Endothelial cell of umbilical vein (primary cell): ENCODE data around the gene SLC1A1. TPM values are rescaled to one million over a fixed set of nuclear protein-coding genes. Genes with fewer than 3 reads are reported as not detected.
A peak's percentile ranks its signal among the peaks of the same experiment; 100 is the strongest.

Experiments
- BruUV-seq: library from RNA; stranded (reverse); fragments of 400-500 nt; replicated peaks from 2 replicates; lab custom pipeline; 2021; lab: Mats Ljungman, UMichigan
- CTCF ChIA-PET: fragments of 300-600, 350-600 bp; sonication (Branson Sonifier 250); formaldehyde crosslinking; loops from one replicate; lab custom pipeline; 2021; ENCODE audit warnings: antibody characterized with exemption, inconsistent platforms; lab: Charles Lee
- POLR2A ChIA-PET: fragments of 300-600, 350-600 bp; sonication (Branson Sonifier 250); formaldehyde crosslinking; loops from one replicate; lab custom pipeline; 2021; ENCODE audit warnings: antibody characterized with exemption, inconsistent platforms; lab: Charles Lee
- DNase-seq: peaks from one replicate; pipeline ENCODE4 v3.0.0-alpha.2; 2011; ENCODE audit warnings: low read depth, low spot score
- FAIRE-seq: peaks from 2 replicates; lab custom pipeline; 2011; peaks lifted over from hg19 to GRCh38; lab: Jason Lieb, UNC
- H2AFZ ChIP-seq: 2 replicates; pipeline ENCODE4 v1.6.0; 2012; ENCODE audit warnings: low read depth, low read length, control low read depth, inconsistent platforms
- H3K27ac ChIP-seq: 2 replicates; pipeline ENCODE4 v1.5.1; 2011; ENCODE audit warnings: low read depth, mild to moderate bottlenecking, control low read depth, low read length, moderate library complexity; ENCODE audit not compliant: insufficient read depth
- H3K27me3 ChIP-seq, 2 experiments: 2 replicates each; pipeline versions ENCODE4 v1.6.0 to v1.6.1; 2011; ENCODE audit warnings: low read length in 2 of 2, mixed read lengths in 1 of 2; ENCODE audit not compliant: control insufficient read depth in 2 of 2, insufficient read depth in 2 of 2
- H3K36me3 ChIP-seq, 2 experiments: 2 replicates in 1 of 2; 3 replicates in 1 of 2; pipeline ENCODE4 v1.5.1; 2011; ENCODE audit warnings: low read length in 2 of 2, mild to moderate bottlenecking in 1 of 2, moderate library complexity in 1 of 2; ENCODE audit not compliant: control insufficient read depth in 2 of 2, insufficient read depth in 2 of 2; ENCODE audit errors: extremely low read depth in 1 of 2
- H3K4me1 ChIP-seq: 3 replicates; pipeline ENCODE4 v1.5.1; 2011; ENCODE audit warnings: mild to moderate bottlenecking, low read length; ENCODE audit not compliant: control insufficient read depth, insufficient read depth; ENCODE audit errors: extremely low read depth
- H3K4me2 ChIP-seq: 2 replicates; pipeline ENCODE4 v1.6.1; 2011; ENCODE audit warnings: low read length, control low read depth, mixed read lengths; ENCODE audit not compliant: insufficient read depth
- H3K4me3 ChIP-seq, 3 experiments: fragments of 200-600 bp in 1 of 3; sonication (generic), shearing (Covaris generic) in 1 of 3; replicated peaks in 1 of 3; 2 replicates each; pipeline ENCODE4 v1.5.1; 2011 to 2016; ENCODE audit warnings: control low read depth in 3 of 3, low read length in 3 of 3, mild to moderate bottlenecking in 2 of 3, inconsistent platforms in 1 of 3, low read depth in 1 of 3, moderate library complexity in 1 of 3; ENCODE audit not compliant: insufficient read depth in 1 of 3
- H3K79me2 ChIP-seq: 2 replicates; pipeline ENCODE4 v1.6.0; 2012; ENCODE audit warnings: low read length, inconsistent platforms; ENCODE audit not compliant: control insufficient read depth, insufficient read depth
- H3K9ac ChIP-seq: replicated peaks from 2 replicates; pipeline ENCODE3; 2011; ENCODE audit warnings: low read length, control low read depth; ENCODE audit not compliant: insufficient read depth; ENCODE audit errors: extremely low read depth
- H3K9me1 ChIP-seq: replicated peaks from 3 replicates; pipeline ENCODE4 v1.6.0; 2011; ENCODE audit warnings: mild to moderate bottlenecking, low read length; ENCODE audit not compliant: control insufficient read depth, insufficient read depth; ENCODE audit errors: extremely low read depth
- H3K9me3 ChIP-seq: replicated peaks from 2 replicates; pipeline ENCODE4 v1.5.1; 2012; ENCODE audit warnings: low read length, inconsistent platforms; ENCODE audit not compliant: control insufficient read depth, insufficient read depth
- H4K20me1 ChIP-seq: replicated peaks from 2 replicates; pipeline ENCODE3; 2011; ENCODE audit warnings: mild to moderate bottlenecking, low read length; ENCODE audit not compliant: control insufficient read depth, insufficient read depth; ENCODE audit errors: extremely low read depth
- CTCF ChIP-seq, 2 donors: IDR thresholded peaks; 1 replicate in 1 of 2; 2 replicates in 1 of 2; pipeline ENCODE4 v1.5.1; 2011; ENCODE audit warnings: low read length in 2 of 2, mild to moderate bottlenecking in 2 of 2, moderate library complexity in 2 of 2, control low read depth in 1 of 2, inconsistent platforms in 1 of 2, low read depth in 1 of 2; ENCODE audit not compliant: insufficient read depth in 1 of 2; ENCODE audit errors: extremely low read depth in 1 of 2
- EZH2 ChIP-seq: IDR thresholded peaks from 2 replicates; pipeline ENCODE4 v1.6.1; 2012; ENCODE audit warnings: borderline replicate concordance, low read depth, mild to moderate bottlenecking, moderate library complexity, low read length, inconsistent platforms; ENCODE audit not compliant: severe bottlenecking
- FOS ChIP-seq: IDR thresholded peaks from 2 replicates; pipeline ENCODE4 v1.6.1; 2011; ENCODE audit warnings: mild to moderate bottlenecking, low read length, moderate library complexity, borderline replicate concordance; ENCODE audit not compliant: insufficient read depth
- GATA2 ChIP-seq: IDR thresholded peaks from 2 replicates; pipeline ENCODE4 v1.7.0; 2011; ENCODE audit warnings: low read depth, mild to moderate bottlenecking, moderate library complexity, mixed read lengths, low read length; ENCODE audit not compliant: insufficient read length, insufficient read depth
- JUN ChIP-seq: IDR thresholded peaks from 2 replicates; pipeline ENCODE4 v1.6.1; 2011; ENCODE audit warnings: borderline replicate concordance, low read depth; ENCODE audit not compliant: insufficient read length, insufficient read depth
- MAX ChIP-seq: IDR thresholded peaks from 2 replicates; pipeline ENCODE4 v1.6.1; 2011; ENCODE audit not compliant: insufficient read depth, insufficient read length
- MYC ChIP-seq: IDR thresholded peaks from one replicate; pipeline ENCODE4 v1.6.1; 2011; ENCODE audit warnings: mild to moderate bottlenecking, low read depth, low read length
- POLR2A ChIP-seq: IDR thresholded peaks from 2 replicates; pipeline ENCODE4 v1.6.1; 2012; ENCODE audit warnings: low read depth, mild to moderate bottlenecking, control low read depth, low read length
- POLR2AphosphoS5 ChIP-seq: IDR thresholded peaks from 2 replicates; pipeline ENCODE4 v1.6.1; 2012; ENCODE audit warnings: low read depth, mild to moderate bottlenecking, control low read depth, low read length, moderate library complexity; ENCODE audit not compliant: insufficient read depth
- dilution Hi-C: fragments of 300-500 bp; cut with MboI; formaldehyde crosslinking; loops from one replicate; pipeline ENCODE4 v1.15.0; 2019; ENCODE audit warnings: low sequenced_read_pairs; ENCODE audit not compliant: extremely low pct_ligation_motif_present
- intact Hi-C: fragments of 100-400 bp; cut with micrococcal nuclease; formaldehyde crosslinking; loops from one replicate; pipeline ENCODE4 v1.10.0; 2022
- polyA plus RNA-seq, 4 experiments: library from polyadenylated mRNA; depleted of rRNA in 3 of 4; stranded (reverse) in 3 of 4; unstranded in 1 of 4; fragments of >200 nt; gene quantifications; 2 replicates each; pipeline versions ENCODE4 v1.2.1 to v1.2.3, GENCODE V29; 2011 to 2012; ENCODE audit warnings: missing spikeins in 1 of 4
- total RNA-seq: library from RNA; stranded (reverse); gene quantifications from 2 replicates; pipeline ENCODE4 v1.2.3, GENCODE V29; 2021

Gene SLC1A1
- total and polyA plus RNA-seq, 2 donors (not counting 3 experiments of a cell fraction or from before 2014, with no cell fraction given): 5.8 to 8.3 TPM

- Histone ChIP-seq H3K4me1 (peaks cover 57% of the 10 kb centered on the region), H3K4me3 (no peak overlapping the region), H3K9me1 (no peaks in the 10 kb centered on the region), H4K20me1 (no peaks in the 10 kb centered on the region), H3K4me2 (no peak overlapping the region), H3K9ac (no peak overlapping the region), H3K27ac (no peak overlapping the region), H3K36me3 (no peaks in the 10 kb centered on the region), H3K9me3 (no peaks in the 10 kb centered on the region), H3K79me2 (no peaks in the 10 kb centered on the region), H3K27me3 (no peaks in the 10 kb centered on the region), H2AFZ (no peak overlapping the region)
- DNase-seq: peak; percentile 40
- dilution Hi-C loops: no loop called here
- no peak for FAIRE-seq
- CTCF ChIA-PET: interaction anchor here (1.0 to 3.8 kb wide), 5 partner anchors 9 to 89 kb away, joined by 3 to 10 read pairs (median 3); no protein-coding TSS in a partner anchor
- POLR2A ChIA-PET: no interaction called here
- BruUV-seq: no TSS peak
- TF ChIP-seq JUN (no peak), MAX (no peak), POLR2AphosphoS5 (no peak), POLR2A (no peak), GATA2 (no peak), MYC (no peak), CTCF (IDR thresholded peaks at IDR 0.05; ENCODE audit: extremely low read depth in 1 of 2, insufficient read depth in 1 of 2, low read depth in 1 of 2, low read length in 2 of 2) (no peak), EZH2 (no peak), FOS (no peak)
- intact Hi-C loops: loop anchor here (10.0 kb wide), 1 partner anchor 256 kb away; no protein-coding TSS in a partner anchor
Measured at GRCh38 chr9:4550777-4551484, 60.7 kb downstream of the SLC1A1 start.
